UCSD-AML1 (cell line): ENCODE data around the gene CDKAL1.
"Not testable (repeated sequence)": the region's sequence is repeated elsewhere in the genome, so short reads cannot be mapped to it uniquely, and the experiment has no call there.

Experiments
- DNase-seq: peaks from one replicate; lab custom pipeline; 2025; ENCODE audit not compliant: unreplicated experiment; lab: John Stamatoyannopoulos, UW

The CDKAL1 gene

GRCh38 chr6:20549398-20549797, 15.1 kb downstream of the CDKAL1 start:
- DNase-seq, result not testable (repeated sequence)

GRCh38 chr6:20554326-20554725, 20.1 kb downstream of the CDKAL1 start:
- DNase-seq, result no peak

- no peak for DNase-seq
Measured at GRCh38 chr6:20554817-20555216, 20.6 kb downstream of the CDKAL1 start.

- DNase-seq, result no peak
Measured at GRCh38 chr6:20559924-20560551, 25.8 kb downstream of the CDKAL1 start.

- DNase-seq, result no peak
Measured at GRCh38 chr6:20563377-20563776, 29.1 kb downstream of the CDKAL1 start.

GRCh38 chr6:20564269-20564668, 30.0 kb downstream of the CDKAL1 start:
- no peak for DNase-seq

GRCh38 chr6:20564777-20565176, 30.5 kb downstream of the CDKAL1 start:
- no peak for DNase-seq

- no peak for DNase-seq
Measured at GRCh38 chr6:20565342-20565741, 31.1 kb downstream of the CDKAL1 start.

GRCh38 chr6:20566109-20566508, 31.9 kb downstream of the CDKAL1 start:
- no peak for DNase-seq

- no peak for DNase-seq
Measured at GRCh38 chr6:20569000-20569610, 34.8 kb downstream of the CDKAL1 start.

- no peak for DNase-seq
Measured at GRCh38 chr6:20571261-20571660, 37.0 kb downstream of the CDKAL1 start.

GRCh38 chr6:20572288-20572687, 38.0 kb downstream of the CDKAL1 start:
- no peak for DNase-seq

GRCh38 chr6:20572940-20573339, 38.7 kb downstream of the CDKAL1 start:
- no peak for DNase-seq

- DNase-seq, result no peak
Measured at GRCh38 chr6:20574355-20574754, 40.1 kb downstream of the CDKAL1 start.

GRCh38 chr6:20575125-20575524, 40.9 kb downstream of the CDKAL1 start:
- no peak for DNase-seq

GRCh38 chr6:20575704-20576451, 41.6 kb downstream of the CDKAL1 start:
- no peak for DNase-seq

- no peak for DNase-seq
Measured at GRCh38 chr6:20577173-20577688, 43.0 kb downstream of the CDKAL1 start.

GRCh38 chr6:20581070-20581469, 46.8 kb downstream of the CDKAL1 start:
- no peak for DNase-seq

- no peak for DNase-seq
Measured at GRCh38 chr6:20582586-20583443, 48.6 kb downstream of the CDKAL1 start.

- no peak for DNase-seq
Measured at GRCh38 chr6:20583444-20583800, 49.2 kb downstream of the CDKAL1 start.

GRCh38 chr6:20584100-20584731, 50.0 kb downstream of the CDKAL1 start:
- DNase-seq, result peak; percentile 49
